Effector CD8-positive, alpha-beta T cell (primary cell): Measurements from ENCODE around the gene TXNRD1.
"Not testable (repeated sequence)": the region's sequence is repeated elsewhere in the genome, so short reads cannot be mapped to it uniquely, and the experiment has no call there.

Source experiments
- DNase-seq: peaks from one replicate; lab custom pipeline; 2025; lab: John Stamatoyannopoulos, UW

Gene TXNRD1

GRCh38 chr12:104280717-104281458 lies 65.3 kb downstream of the TXNRD1 start:
- no peak for DNase-seq

- no peak for DNase-seq
Observed at GRCh38 chr12:104281636-104282035, 66.1 kb downstream of the TXNRD1 start.

- DNase-seq, result no peak
Observed at GRCh38 chr12:104282109-104282508, 66.5 kb downstream of the TXNRD1 start.

- no peak for DNase-seq
Observed at GRCh38 chr12:104285740-104286515, 70.3 kb downstream of the TXNRD1 start.

- DNase-seq, result peak; percentile 74
Observed at GRCh38 chr12:104286516-104287482, 71.2 kb downstream of the TXNRD1 start.

- peak; percentile 71 for DNase-seq
Observed at GRCh38 chr12:104288635-104289274, 73.2 kb downstream of the TXNRD1 start.

GRCh38 chr12:104290320-104290719 lies 74.7 kb downstream of the TXNRD1 start:
- no peak for DNase-seq

GRCh38 chr12:104290855-104291254 lies 75.3 kb downstream of the TXNRD1 start:
- no peak for DNase-seq

GRCh38 chr12:104291867-104292524 lies 76.4 kb downstream of the TXNRD1 start:
- no peak for DNase-seq

- no peak for DNase-seq
Observed at GRCh38 chr12:104292872-104293794, 77.6 kb downstream of the TXNRD1 start.

GRCh38 chr12:104294158-104294859 lies 78.7 kb downstream of the TXNRD1 start:
- DNase-seq, result not testable (repeated sequence)

GRCh38 chr12:104294927-104295668 lies 79.5 kb downstream of the TXNRD1 start:
- no peak for DNase-seq

- DNase-seq, result no peak
Observed at GRCh38 chr12:104295954-104296353, 80.4 kb downstream of the TXNRD1 start.

- DNase-seq, result no peak
Observed at GRCh38 chr12:104296718-104297117, 81.1 kb downstream of the TXNRD1 start.

GRCh38 chr12:104297477-104298113 lies 82.0 kb downstream of the TXNRD1 start:
- DNase-seq, result no peak

- no peak for DNase-seq
Observed at GRCh38 chr12:104299842-104300481, 84.4 kb downstream of the TXNRD1 start.

GRCh38 chr12:104303538-104304151 lies 88.1 kb downstream of the TXNRD1 start, which contains the start of gene EID3:
Gene EID3, plus strand, starts transcription at chr12:104303739. Its CDS starts 196 bp downstream, at chr12:104303935.
- peak; percentile 79 for DNase-seq
